ENCODE results near the gene MSLN.

MSLN gene

DNA sequence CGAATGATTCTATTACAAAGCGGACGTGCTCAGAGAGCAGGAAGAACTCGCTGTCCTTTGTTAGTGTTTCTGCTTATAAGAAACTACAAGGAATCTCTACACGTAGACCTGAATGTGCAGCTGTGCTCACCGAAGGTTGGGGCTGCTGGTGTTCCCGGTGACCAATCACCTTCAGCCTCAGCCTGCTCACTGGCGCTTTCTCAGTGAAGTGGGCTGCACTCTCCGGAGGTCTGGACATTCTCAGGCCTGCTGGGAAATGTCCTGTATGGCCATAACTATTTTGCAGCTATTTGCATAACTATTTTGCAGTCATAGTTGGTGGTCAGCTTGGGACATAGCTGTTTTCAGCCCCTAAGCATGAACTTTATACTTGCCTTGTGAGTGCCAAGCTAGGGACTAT, 10.0 kb upstream of the MSLN start:
- TF ChIP-seq, protein P1, sequence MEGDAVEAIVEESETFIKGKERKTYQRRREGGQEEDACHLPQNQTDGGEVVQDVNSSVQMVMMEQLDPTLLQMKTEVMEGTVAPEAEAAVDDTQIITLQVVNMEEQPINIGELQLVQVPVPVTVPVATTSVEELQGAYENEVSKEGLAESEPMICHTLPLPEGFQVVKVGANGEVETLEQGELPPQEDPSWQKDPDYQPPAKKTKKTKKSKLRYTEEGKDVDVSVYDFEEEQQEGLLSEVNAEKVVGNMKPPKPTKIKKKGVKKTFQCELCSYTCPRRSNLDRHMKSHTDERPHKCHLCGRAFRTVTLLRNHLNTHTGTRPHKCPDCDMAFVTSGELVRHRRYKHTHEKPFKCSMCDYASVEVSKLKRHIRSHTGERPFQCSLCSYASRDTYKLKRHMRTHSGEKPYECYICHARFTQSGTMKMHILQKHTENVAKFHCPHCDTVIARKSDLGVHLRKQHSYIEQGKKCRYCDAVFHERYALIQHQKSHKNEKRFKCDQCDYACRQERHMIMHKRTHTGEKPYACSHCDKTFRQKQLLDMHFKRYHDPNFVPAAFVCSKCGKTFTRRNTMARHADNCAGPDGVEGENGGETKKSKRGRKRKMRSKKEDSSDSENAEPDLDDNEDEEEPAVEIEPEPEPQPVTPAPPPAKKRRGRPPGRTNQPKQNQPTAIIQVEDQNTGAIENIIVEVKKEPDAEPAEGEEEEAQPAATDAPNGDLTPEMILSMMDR (IDR thresholded peaks at IDR 0.05): no peak

DNA sequence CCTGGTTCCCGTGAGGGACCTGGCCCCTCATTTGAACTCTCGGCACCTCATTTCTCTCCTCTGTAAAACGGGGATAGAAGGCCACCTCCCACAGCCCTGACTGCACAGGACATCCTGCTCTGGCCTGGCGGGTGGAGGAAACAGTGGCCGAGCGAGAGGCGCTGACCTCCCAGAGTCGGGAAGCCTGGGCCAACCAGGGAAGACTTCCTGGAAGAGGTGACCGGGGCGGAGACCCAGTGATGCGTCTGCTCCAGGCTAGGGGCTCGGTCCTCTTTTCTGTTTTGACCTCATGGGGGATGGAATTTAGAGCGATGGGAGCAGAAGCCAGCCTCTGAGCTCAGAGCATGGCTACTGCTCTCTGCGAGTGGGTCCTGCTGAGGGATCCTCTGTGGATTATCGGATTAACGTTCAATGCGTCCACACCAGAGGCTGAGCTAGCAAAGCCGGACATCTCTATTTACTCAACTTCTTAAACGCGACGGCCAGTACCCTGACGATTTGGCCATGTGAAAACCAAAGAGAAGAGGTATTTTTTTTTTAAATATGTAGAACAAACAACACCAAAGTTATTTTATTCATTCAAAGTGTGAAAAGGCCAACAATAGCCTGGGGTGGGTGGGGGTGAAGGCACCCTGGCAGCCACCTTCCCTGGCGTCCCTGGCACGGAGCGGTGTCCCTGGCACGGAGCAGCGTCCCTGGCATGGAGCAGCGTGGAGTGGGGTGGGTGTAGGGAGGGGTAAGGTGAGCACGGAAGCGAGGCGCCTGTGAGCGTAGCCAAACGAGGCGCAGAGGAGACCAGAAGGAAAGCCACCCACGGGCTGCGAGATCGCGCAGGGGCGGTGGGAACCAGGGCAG, 9.2 kb upstream of the MSLN start:
- TF ChIP-seq, protein P1 (IDR thresholded peaks at IDR 0.05): no peak

DNA sequence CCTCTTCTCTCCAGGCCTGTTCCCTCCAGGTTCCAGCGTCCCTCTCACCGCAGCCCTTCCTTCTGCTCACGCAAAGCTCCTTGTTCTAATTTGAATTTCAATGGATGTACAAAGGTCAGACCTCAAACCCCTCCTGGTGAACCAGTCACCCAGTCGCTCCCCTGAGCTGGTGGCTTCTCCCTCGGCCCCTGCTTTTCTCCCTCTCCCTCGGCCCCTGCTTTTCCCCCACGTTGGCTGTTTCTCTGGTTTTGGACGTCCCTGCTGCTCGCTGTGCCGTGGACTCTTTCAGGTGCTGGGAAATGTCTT, 8.6 kb upstream of the MSLN start:
- TF ChIP-seq, protein P1 (IDR thresholded peaks at IDR 0.05): no peak

DNA sequence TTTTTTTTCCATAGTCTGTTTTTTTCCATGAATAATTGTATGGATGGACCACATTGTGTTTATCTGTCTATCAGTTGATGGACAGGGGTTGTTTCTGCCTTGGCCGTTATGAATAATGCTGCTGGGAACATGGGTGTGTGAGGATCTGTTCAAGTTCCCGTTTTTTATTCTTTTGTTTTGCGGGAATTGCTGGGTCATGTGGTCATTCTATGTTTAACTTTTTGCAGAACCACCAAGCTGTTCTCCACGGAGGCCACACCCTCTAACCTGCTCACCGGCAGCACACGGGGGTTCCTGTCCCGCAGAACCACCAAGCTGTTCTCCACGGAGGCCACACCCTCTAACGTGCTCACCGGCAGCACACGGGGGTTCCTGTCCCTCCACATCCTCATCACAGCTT, 5.9 kb upstream of the MSLN start:
- TF ChIP-seq, protein P1 (IDR thresholded peaks at IDR 0.05): no peak

DNA sequence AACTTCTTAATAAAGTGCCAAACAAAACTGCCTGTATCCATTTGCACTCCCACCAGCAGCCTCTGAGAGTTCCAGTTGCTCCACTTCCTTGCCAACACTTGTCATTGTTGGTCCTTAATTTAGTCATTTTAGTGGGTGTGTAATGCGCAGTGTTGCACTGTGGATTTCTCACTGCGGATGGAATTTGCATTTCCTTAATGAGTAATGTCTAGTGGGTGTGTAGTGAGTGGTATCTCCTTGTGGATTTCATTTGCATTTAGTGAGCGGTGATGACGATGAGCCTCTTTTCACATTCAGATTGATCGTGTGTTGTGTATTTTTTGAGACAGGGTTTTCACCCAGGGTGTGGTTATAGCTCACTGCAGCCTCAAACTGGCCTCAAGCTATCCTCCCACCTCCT, 4.1 kb upstream of the MSLN start:
- TF ChIP-seq, protein P1 (IDR thresholded peaks at IDR 0.05): no peak

DNA sequence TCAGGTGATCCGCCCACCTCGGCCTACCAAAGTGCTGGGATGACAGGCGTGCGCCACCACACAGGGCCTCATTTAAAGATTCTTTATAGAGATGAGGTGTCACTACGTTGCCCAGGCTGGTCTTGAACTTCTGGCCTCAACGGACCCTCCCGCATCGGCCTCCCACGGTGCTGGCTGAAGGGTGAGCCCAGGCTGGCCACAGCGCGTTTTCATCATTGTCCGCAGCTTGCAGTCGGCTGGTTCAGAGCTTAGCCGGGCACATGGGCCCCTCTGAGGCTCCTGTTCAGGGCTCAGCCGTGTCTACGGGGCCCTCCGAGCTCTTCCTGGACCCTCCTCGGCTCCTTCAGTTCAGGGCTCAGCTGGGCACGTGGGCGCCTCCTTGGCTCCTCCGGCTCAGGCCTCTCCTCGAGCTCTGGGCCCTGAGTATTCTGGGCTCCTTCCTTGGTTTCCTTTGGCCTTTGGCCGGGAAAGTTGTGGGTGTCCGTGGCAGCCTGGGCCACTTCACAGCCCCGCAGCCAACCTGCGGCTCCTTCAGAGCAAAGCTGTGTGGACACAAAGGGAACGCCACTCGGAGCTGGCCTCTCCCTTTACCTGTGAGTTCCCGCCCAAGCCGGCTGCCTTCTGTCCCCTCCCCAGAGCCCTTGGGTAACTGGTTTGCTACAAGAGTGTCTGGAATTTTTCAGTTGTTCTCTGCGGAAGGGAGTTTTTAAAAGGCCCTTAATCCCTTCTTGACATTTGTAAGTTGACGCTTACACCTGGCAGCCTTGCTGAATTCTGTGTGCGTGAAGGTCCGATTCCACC, 1.2 kb upstream of the MSLN start:
- TF ChIP-seq, protein P1 (IDR thresholded peaks at IDR 0.05): no peak

DNA sequence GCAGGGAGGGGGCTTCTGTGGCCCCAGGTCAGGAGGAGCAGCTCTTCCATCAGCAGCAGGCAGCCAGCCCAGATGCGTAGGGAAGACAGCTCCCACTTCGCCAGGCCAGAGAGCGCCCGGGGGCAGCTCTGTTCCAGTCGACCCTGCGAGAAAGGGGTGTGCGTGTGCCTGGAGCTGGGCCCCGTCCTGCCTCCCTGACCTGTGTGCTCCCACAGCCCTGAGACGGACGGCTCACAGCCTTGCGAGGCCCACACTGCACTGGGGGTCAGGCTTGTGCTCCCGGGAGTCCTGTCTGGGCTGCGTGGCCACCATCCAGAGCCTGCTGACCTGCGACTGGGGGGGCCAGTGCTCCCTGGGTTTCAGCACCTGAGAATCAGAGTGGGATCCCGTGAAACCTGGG, 469 bp upstream of the MSLN start:
- TF ChIP-seq, protein P1 (IDR thresholded peaks at IDR 0.05): no peak
